ENCODE data around the gene PYGB. TPM values are rescaled to one million over a fixed set of nuclear protein-coding genes. Genes with fewer than 3 reads are reported as not detected.

The PYGB gene
- polyA plus RNA-seq, 1 experiment = 68.8 TPM

DNA sequence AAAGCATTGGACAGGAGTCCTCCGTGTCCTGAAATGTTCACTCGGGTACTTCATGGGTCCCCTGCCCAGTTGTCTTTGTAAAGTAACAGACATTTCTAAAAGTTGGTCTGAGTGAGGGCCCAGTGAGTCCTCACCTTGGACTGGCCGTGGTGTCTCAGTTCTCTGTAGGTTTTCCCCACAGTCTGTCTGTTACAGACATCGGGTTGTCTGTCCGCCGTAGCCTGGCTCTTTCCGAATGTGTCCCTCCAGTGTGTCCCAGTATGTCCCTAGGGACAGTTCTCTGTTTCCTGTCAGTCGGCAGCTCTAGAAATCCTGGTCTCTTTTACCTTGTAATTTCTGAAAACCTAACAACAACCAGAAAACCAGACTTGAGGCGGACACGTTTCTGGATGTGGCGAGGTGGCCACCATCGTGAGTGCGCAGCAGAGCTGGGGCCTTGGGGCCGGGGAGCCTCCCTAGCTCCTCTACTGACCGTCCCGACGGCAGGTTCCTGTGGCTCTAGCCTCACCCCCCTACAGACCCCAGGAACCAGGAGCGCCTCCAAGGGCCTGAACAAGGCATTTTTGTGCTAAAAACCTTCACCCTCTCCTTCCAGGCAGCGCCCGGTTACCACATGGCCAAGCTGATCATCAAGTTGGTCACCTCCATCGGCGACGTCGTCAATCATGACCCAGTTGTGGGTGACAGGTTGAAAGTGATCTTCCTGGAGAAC lies 42.2 kb downstream of the PYGB start:
- TF ChIP-seq CTCF (IDR thresholded peaks at IDR 0.05; ENCODE audit: insufficient read depth, low read depth, low read length) = no peak
- Histone ChIP-seq H3K36me3 (ENCODE audit: control insufficient read depth, insufficient read depth, low read length) (peaks cover 39% of the 10 kb centered on the region), H3K27me3 (ENCODE audit: control insufficient read depth, insufficient read depth, low read length) (no peaks in the 10 kb centered on the region), H3K4me3 (ENCODE audit: low read depth, low read length) (no peak overlapping the region)
- ChIA-PET POLR2A (no interaction called here), CTCF (interaction anchor here (0.6 to 0.9 kb wide), 2 partner anchors 9 to 82 kb away, joined by 4 read pairs; no protein-coding TSS in a partner anchor)
- no peak for DNase-seq (ENCODE audit: low read depth)

GRCh38 chr20:25290646-25291431 lies 43.0 kb downstream of the PYGB start:
- Histone ChIP-seq H3K4me3 (ENCODE audit: low read depth, low read length) (no peak overlapping the region), H3K36me3 (ENCODE audit: control insufficient read depth, insufficient read depth, low read length) (peaks cover 33% of the 10 kb centered on the region), H3K27me3 (ENCODE audit: control insufficient read depth, insufficient read depth, low read length) (no peaks in the 10 kb centered on the region)
- ChIA-PET CTCF (no interaction called here), POLR2A (no interaction called here)
- no peak for DNase-seq (ENCODE audit: low read depth)
- TF ChIP-seq CTCF (IDR thresholded peaks at IDR 0.05; ENCODE audit: insufficient read depth, low read depth, low read length) = no peak

DNA sequence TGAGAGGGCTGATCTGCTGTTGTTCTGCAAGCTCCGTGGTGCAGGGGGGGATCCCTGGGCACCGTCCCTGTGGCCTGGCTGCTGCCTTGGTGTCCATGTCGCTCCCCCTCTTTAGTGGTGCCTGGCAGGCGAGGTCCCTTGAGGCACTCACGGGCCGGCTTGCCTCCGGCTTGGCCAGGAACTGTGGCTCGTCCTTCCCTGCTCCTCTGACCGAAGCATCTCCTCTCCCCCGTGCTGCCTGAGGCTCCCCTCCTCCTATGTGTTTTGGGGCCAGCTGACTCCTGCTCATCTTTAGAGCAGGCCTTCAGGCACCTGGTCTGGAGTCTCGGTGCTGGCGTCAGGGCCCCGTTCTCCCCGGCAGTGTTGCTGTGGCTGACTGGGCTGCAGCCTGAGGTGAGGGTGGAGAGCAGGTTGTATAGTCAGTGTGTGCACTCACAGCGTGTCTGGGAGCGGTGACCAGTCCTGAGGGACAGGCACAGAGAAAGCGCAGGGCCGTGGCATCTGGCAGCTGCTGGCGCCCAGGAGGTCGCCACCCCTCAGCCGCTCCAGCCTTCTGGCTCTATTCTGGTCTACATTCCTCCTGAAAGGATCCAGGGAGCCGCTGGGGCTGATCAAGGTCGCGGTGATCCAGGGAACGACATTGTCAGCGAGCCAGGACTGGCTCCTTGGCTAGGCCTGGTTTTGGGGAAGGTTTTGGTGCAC lies 43.7 kb downstream of the PYGB start:
- H3K36me3 ChIP-seq (ENCODE audit: control insufficient read depth, insufficient read depth, low read length) = peaks cover 27% of the 10 kb centered on the region
- POLR2A ChIA-PET = no interaction called here
- no peak for DNase-seq (ENCODE audit: low read depth)
- no peaks in the 10 kb centered on the region for H3K27me3 ChIP-seq (ENCODE audit: control insufficient read depth, insufficient read depth, low read length)
- CTCF ChIA-PET = no interaction called here
- TF ChIP-seq CTCF (IDR thresholded peaks at IDR 0.05; ENCODE audit: insufficient read depth, low read depth, low read length) = no peak
- no peak overlapping the region for H3K4me3 ChIP-seq (ENCODE audit: low read depth, low read length)

GRCh38 chr20:25292176-25292891 lies 44.4 kb downstream of the PYGB start:
- Histone ChIP-seq H3K36me3 (ENCODE audit: control insufficient read depth, insufficient read depth, low read length) (peaks cover 25% of the 10 kb centered on the region), H3K27me3 (ENCODE audit: control insufficient read depth, insufficient read depth, low read length) (no peaks in the 10 kb centered on the region), H3K4me3 (ENCODE audit: low read depth, low read length) (no peak overlapping the region)
- POLR2A ChIA-PET = no interaction called here
- no peak for DNase-seq (ENCODE audit: low read depth)
- CTCF ChIA-PET = interaction anchor here (0.9 kb wide), 1 partner anchor 113 kb away, joined by 3 read pairs; no protein-coding TSS in a partner anchor
- TF ChIP-seq CTCF (IDR thresholded peaks at IDR 0.05; ENCODE audit: insufficient read depth, low read depth, low read length) = no peak

All from BJ (cell line).